Neuron (in vitro differentiated cells): Measurements from ENCODE around the gene ZNF217.
"Not testable (repeated sequence)": the region's sequence is repeated elsewhere in the genome, so short reads cannot be mapped to it uniquely, and the experiment has no call there.

Source experiments
- H2AFZ ChIP-seq: one replicate; pipeline ENCODE4 v1.6.1; 2013; ENCODE audit warnings: low read depth, mild to moderate bottlenecking, inconsistent platforms, low read length, moderate library complexity
- H3K27me3 ChIP-seq: one replicate; pipeline ENCODE4 v1.6.1; 2013; ENCODE audit warnings: low read length; ENCODE audit not compliant: insufficient read depth
- H3K36me3 ChIP-seq: one replicate; pipeline ENCODE4 v1.6.1; 2013; ENCODE audit warnings: low read length; ENCODE audit not compliant: insufficient read depth
- H3K4me1 ChIP-seq: one replicate; pipeline ENCODE4 v1.6.1; 2013; ENCODE audit warnings: low read length; ENCODE audit not compliant: insufficient read depth
- H3K4me3 ChIP-seq: 2 replicates; pipeline ENCODE4 v1.5.1; 2013; ENCODE audit warnings: mild to moderate bottlenecking, low read length, moderate library complexity
- H3K9me3 ChIP-seq: one replicate; pipeline ENCODE4 v1.6.1; 2013; ENCODE audit warnings: low read length

The ZNF217 gene

GRCh38 chr20:53524589-53525312 lies 68.9 kb downstream of the ZNF217 start:
- no peaks in the 10 kb centered on the region for H3K9me3 ChIP-seq
- no peaks in the 10 kb centered on the region for H3K36me3 ChIP-seq
- H3K4me3 ChIP-seq = no peak overlapping the region
- no peaks in the 10 kb centered on the region for H3K4me1 ChIP-seq
- H3K27me3 ChIP-seq = no peaks in the 10 kb centered on the region
- no peak overlapping the region for H2AFZ ChIP-seq

GRCh38 chr20:53523615-53524014 lies 70.0 kb downstream of the ZNF217 start:
- not testable (repeated sequence) for H3K4me1 ChIP-seq, H3K27me3 ChIP-seq, H3K9me3 ChIP-seq, H2AFZ ChIP-seq, H3K4me3 ChIP-seq, H3K36me3 ChIP-seq

- H3K4me1 ChIP-seq = no peaks in the 10 kb centered on the region
- no peak overlapping the region for H3K4me3 ChIP-seq
- no peaks in the 10 kb centered on the region for H3K9me3 ChIP-seq
- no peaks in the 10 kb centered on the region for H3K36me3 ChIP-seq
- H2AFZ ChIP-seq = no peak overlapping the region
- H3K27me3 ChIP-seq = no peaks in the 10 kb centered on the region
Measured at GRCh38 chr20:53522696-53523095, 70.9 kb downstream of the ZNF217 start.

GRCh38 chr20:53522026-53522425 lies 71.6 kb downstream of the ZNF217 start:
- Histone ChIP-seq H3K4me3 (no peak overlapping the region), H2AFZ (no peak overlapping the region), H3K36me3 (no peaks in the 10 kb centered on the region), H3K4me1 (no peaks in the 10 kb centered on the region), H3K9me3 (no peaks in the 10 kb centered on the region), H3K27me3 (no peaks in the 10 kb centered on the region)

GRCh38 chr20:53521421-53521820 lies 72.2 kb downstream of the ZNF217 start:
- not testable (repeated sequence) for H3K27me3 ChIP-seq, H3K9me3 ChIP-seq, H3K4me1 ChIP-seq, H2AFZ ChIP-seq, H3K36me3 ChIP-seq, H3K4me3 ChIP-seq

- no peaks in the 10 kb centered on the region for H3K9me3 ChIP-seq
- H3K36me3 ChIP-seq = no peaks in the 10 kb centered on the region
- no peak overlapping the region for H2AFZ ChIP-seq
- H3K4me1 ChIP-seq = no peaks in the 10 kb centered on the region
- no peaks in the 10 kb centered on the region for H3K27me3 ChIP-seq
- no peak overlapping the region for H3K4me3 ChIP-seq
Measured at GRCh38 chr20:53517146-53517545, 76.5 kb downstream of the ZNF217 start.
